Neuron (in vitro differentiated cells): ENCODE results near the gene BATF.

Source experiments
- H2AFZ ChIP-seq: one replicate; pipeline ENCODE4 v1.6.1; 2013; ENCODE audit warnings: low read depth, mild to moderate bottlenecking, inconsistent platforms, low read length, moderate library complexity
- H3K27me3 ChIP-seq: one replicate; pipeline ENCODE4 v1.6.1; 2013; ENCODE audit warnings: low read length; ENCODE audit not compliant: insufficient read depth
- H3K36me3 ChIP-seq: one replicate; pipeline ENCODE4 v1.6.1; 2013; ENCODE audit warnings: low read length; ENCODE audit not compliant: insufficient read depth
- H3K4me1 ChIP-seq: one replicate; pipeline ENCODE4 v1.6.1; 2013; ENCODE audit warnings: low read length; ENCODE audit not compliant: insufficient read depth
- H3K4me3 ChIP-seq: 2 replicates; pipeline ENCODE4 v1.5.1; 2013; ENCODE audit warnings: mild to moderate bottlenecking, low read length, moderate library complexity
- H3K9me3 ChIP-seq: one replicate; pipeline ENCODE4 v1.6.1; 2013; ENCODE audit warnings: low read length

BATF gene

DNA sequence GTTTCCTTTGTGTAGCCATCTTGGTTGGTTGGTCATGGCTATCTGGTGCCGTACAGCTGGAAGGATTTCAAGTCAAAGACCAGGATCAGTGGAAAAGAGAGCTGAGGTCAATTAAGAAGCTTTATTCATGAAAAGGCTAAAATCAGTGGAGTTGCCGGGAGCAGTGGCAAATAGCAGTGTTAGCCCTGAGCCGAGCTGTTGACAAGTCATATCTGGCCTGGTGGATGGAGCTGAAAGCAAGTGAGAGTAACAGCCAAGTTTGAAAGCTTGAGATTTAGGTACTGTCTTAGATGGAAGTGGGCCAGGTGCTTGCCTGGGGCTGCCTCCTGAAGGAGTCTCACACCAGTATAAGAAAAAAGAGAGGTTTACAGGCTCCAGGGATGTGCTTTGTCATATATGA lies 9.0 kb downstream of the BATF start:
- H3K4me1 ChIP-seq = no peaks in the 10 kb centered on the region
- no peak overlapping the region for H3K4me3 ChIP-seq
- no peak overlapping the region for H2AFZ ChIP-seq
- no peaks in the 10 kb centered on the region for H3K9me3 ChIP-seq
- no peaks in the 10 kb centered on the region for H3K36me3 ChIP-seq
- peaks cover 3% of the 10 kb centered on the region for H3K27me3 ChIP-seq

DNA sequence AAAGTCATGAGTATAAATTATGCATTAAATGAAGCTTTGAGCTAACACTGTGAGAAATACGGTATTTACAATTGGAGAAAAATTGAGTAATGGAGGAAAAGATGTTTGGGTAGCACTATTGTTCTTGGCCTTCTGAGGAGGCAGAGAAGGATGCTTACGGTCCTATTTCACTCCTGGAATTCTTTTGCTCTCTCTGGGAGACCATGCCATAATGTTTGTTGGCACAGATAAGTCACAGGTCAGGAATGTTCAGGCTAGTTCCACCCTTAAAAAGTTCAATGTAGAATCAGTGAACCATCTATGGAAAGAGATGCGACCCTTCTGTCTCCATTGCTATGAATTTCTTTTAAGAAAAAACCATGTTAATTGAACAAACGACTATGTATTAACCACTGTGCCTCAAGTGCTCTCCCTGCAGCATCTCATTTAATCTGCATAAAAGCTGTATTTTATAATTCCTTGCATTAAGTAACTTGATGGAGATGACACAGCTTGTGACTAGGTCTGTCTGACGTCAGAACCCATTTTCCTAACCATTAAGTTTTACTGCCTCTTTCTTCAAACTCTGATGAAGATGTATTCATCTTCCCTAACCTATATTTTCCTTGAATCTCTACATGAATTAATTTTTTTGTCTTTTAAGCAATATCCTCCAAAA lies 9.5 kb downstream of the BATF start:
- H3K27me3 ChIP-seq = peaks cover 3% of the 10 kb centered on the region
- H3K4me1 ChIP-seq = no peaks in the 10 kb centered on the region
- no peaks in the 10 kb centered on the region for H3K9me3 ChIP-seq

DNA sequence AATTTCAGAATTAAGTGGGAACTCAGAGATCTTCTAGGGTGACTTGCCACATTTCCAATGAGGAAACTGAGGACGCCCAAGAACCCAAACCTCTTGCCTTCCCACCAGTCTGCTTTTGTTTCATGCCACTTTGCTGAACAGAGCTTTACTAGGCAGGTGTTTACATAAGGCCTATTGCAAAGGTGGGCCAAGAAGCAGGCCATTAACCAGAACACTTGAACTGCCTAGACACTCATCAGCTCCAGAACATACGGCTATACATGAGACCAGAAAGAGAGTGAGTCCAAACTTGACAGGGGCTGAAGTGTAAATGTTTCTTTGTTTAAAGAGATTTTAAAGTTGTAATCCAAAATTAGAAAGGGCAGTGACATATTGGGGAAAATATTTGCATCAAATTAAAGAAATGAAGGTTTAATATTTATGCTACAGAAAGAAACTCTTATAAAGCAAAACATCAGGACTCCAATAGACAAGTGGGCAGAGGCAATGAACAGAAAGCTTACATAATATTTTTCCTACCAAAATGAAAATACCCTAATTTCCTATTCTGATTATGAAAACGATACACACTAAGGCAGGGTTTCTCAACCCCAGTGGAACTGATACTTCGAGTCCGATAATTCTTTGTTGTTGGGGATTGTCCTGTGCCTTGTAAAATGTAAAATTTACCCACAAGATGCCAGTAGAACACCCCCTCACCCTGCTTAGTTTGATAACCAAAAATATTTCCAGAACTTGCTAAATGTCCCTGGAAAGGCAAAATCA lies 11.7 kb downstream of the BATF start:
- H3K27me3 ChIP-seq = peaks cover 3% of the 10 kb centered on the region
- H3K4me1 ChIP-seq = no peaks in the 10 kb centered on the region
- H3K4me3 ChIP-seq = no peak overlapping the region
- H2AFZ ChIP-seq = no peak overlapping the region
- H3K9me3 ChIP-seq = no peaks in the 10 kb centered on the region
- no peaks in the 10 kb centered on the region for H3K36me3 ChIP-seq

More for the DNA sequence above, 9.5 kb downstream of the BATF start:
- no peak overlapping the region for H3K4me3 ChIP-seq
- H2AFZ ChIP-seq = no peak overlapping the region
- H3K36me3 ChIP-seq = no peaks in the 10 kb centered on the region

DNA sequence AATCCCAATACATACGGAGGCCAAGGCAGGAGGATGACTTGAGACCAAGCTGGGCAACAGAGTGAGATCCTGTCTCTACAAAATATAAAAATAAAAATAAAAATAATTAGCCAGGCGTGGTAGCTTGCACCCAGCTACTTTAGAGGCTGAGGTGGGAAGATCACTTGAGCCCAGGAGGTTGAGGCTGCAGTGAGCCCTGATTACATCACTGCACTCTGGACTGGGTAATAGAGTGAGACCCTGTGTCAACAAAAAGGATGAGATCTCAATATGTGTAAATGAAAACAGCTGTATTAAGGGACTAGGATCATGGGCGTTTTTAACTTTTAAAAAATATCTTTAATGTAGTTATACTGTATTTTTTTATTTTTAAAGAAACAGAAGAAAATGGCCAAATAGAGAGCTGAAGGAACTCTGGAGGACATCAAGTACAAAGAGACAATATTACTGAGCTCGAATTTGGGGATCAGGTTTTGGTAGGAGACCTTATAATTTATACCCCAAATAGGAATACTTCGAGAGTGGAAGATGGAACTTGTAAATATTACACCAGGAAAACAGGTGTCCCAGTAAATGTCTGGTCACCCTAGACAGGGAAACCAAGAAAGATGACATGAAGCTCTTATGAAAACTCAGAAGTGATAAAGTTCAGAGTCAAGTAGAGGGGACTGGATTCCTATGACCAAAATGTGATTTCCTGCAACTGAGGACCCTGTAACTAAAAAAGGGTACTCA lies 13.1 kb downstream of the BATF start:
- Histone ChIP-seq H3K27me3 (peaks cover 3% of the 10 kb centered on the region), H3K36me3 (no peaks in the 10 kb centered on the region), H3K4me1 (no peaks in the 10 kb centered on the region), H2AFZ (no peak overlapping the region), H3K9me3 (no peaks in the 10 kb centered on the region), H3K4me3 (no peak overlapping the region)

GRCh38 chr14:75537071-75537470 lies 14.8 kb downstream of the BATF start:
- H3K36me3 ChIP-seq = no peaks in the 10 kb centered on the region
- no peaks in the 10 kb centered on the region for H3K9me3 ChIP-seq
- H3K4me1 ChIP-seq = no peaks in the 10 kb centered on the region
- no peak overlapping the region for H3K4me3 ChIP-seq
- peaks cover 3% of the 10 kb centered on the region for H3K27me3 ChIP-seq
- no peak overlapping the region for H2AFZ ChIP-seq

- H2AFZ ChIP-seq = no peak overlapping the region
- no peaks in the 10 kb centered on the region for H3K4me1 ChIP-seq
- H3K4me3 ChIP-seq = no peak overlapping the region
- no peaks in the 10 kb centered on the region for H3K9me3 ChIP-seq
- H3K27me3 ChIP-seq = peaks cover 3% of the 10 kb centered on the region
- no peaks in the 10 kb centered on the region for H3K36me3 ChIP-seq
Measured at GRCh38 chr14:75539162-75539560, 16.9 kb downstream of the BATF start.

GRCh38 chr14:75539561-75540478 lies 17.6 kb downstream of the BATF start:
- Histone ChIP-seq H3K9me3 (no peaks in the 10 kb centered on the region), H3K36me3 (no peaks in the 10 kb centered on the region), H3K4me3 (no peak overlapping the region), H2AFZ (no peak overlapping the region), H3K4me1 (no peaks in the 10 kb centered on the region), H3K27me3 (peaks cover 3% of the 10 kb centered on the region)

GRCh38 chr14:75540479-75540851 lies 18.2 kb downstream of the BATF start:
- Histone ChIP-seq H3K9me3 (no peaks in the 10 kb centered on the region), H3K27me3 (peaks cover 3% of the 10 kb centered on the region), H3K4me3 (no peak overlapping the region), H2AFZ (no peak overlapping the region), H3K36me3 (no peaks in the 10 kb centered on the region), H3K4me1 (no peaks in the 10 kb centered on the region)

GRCh38 chr14:75542588-75543091 lies 20.4 kb downstream of the BATF start:
- no peaks in the 10 kb centered on the region for H3K27me3 ChIP-seq
- H3K4me3 ChIP-seq = no peak overlapping the region
- H3K4me1 ChIP-seq = no peaks in the 10 kb centered on the region
- no peaks in the 10 kb centered on the region for H3K9me3 ChIP-seq
- H3K36me3 ChIP-seq = no peaks in the 10 kb centered on the region
- H2AFZ ChIP-seq = no peak overlapping the region

DNA sequence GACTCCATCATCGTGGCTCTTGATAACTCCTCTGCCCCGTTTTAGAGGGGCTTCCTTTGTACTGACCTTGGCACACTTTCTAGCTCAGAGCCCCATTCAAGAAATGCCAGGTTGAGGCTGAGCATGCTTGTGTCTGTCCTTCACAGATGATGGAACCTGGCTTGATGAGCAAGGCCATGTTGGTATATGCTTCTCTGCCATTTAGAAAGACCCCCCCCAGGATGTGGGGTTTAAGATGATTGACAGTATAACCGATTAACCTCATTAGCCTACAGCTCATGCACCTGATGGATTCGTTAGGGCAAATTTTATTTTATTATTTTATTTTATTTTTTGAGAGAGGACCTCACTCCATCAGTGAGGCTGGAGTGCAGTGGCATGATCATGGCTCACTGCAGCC lies 21.0 kb downstream of the BATF start:
- Histone ChIP-seq H3K9me3 (no peaks in the 10 kb centered on the region), H2AFZ (no peak overlapping the region), H3K4me3 (no peak overlapping the region), H3K36me3 (no peaks in the 10 kb centered on the region), H3K4me1 (no peaks in the 10 kb centered on the region), H3K27me3 (no peaks in the 10 kb centered on the region)

DNA sequence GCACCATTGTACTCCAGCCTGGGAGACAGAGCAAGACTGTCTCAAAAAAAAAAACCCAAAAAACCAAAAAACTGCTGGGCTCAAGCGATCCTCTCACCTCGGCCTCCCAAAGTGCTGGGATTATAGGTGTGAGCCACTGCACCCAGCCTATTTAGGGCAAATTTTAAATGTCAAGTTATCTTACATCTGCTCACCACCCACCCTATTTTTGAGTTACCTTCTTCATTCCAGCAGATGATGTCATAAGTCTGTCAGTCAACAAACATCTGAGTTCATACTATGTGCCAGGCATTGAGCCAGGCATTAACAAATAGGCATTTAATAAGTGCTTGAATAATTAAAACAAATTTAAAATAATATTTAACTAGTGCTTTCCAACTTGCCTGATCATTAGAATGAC lies 21.5 kb downstream of the BATF start:
- no peaks in the 10 kb centered on the region for H3K4me1 ChIP-seq
- no peaks in the 10 kb centered on the region for H3K36me3 ChIP-seq
- H3K9me3 ChIP-seq = no peaks in the 10 kb centered on the region
- no peak overlapping the region for H3K4me3 ChIP-seq
- no peak overlapping the region for H2AFZ ChIP-seq
- no peaks in the 10 kb centered on the region for H3K27me3 ChIP-seq

DNA sequence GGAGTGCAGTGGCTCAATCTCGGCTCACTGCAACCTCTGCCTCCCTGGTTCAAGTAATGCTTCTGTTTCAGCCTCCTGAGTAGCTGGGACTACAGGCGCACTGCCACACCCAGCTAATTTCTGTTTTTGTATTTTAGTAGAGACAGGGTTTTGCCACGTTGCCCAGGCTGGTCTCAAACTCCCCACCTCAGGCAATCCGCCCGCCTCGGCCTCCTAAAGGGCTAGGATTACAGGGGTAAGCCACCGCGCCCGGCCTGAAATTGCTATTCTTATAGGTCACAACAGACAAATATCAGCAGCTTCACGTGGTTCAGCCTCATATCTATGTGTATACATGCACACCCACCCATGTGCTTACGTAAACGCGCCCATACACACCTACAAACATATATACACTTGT lies 23.6 kb downstream of the BATF start:
- Histone ChIP-seq H2AFZ (no peak overlapping the region), H3K9me3 (no peaks in the 10 kb centered on the region)

More for the DNA sequence above, 23.6 kb downstream of the BATF start:
- Histone ChIP-seq H3K36me3 (no peaks in the 10 kb centered on the region), H3K4me1 (no peaks in the 10 kb centered on the region), H3K4me3 (no peak overlapping the region), H3K27me3 (no peaks in the 10 kb centered on the region)
